GM12878 (cell line): Measurements from ENCODE around the gene ENO2. TPM values are rescaled to one million over a fixed set of nuclear protein-coding genes. Genes with fewer than 3 reads are reported as not detected.

Experiments
- HDGF ChIP-seq: fragments of 450-650 bp; IDR thresholded peaks from 2 replicates; pipeline ENCODE4 v1.6.1; 2016; ENCODE audit warnings: antibody characterized with exemption
- PAX8 ChIP-seq: fragments of 450-650 bp; IDR thresholded peaks from 2 replicates; pipeline ENCODE4 v1.6.1; 2017; ENCODE audit warnings: mild to moderate bottlenecking, moderate library complexity
- RB1 ChIP-seq: fragments of 450-650 bp; formaldehyde crosslinking; IDR thresholded peaks from 2 replicates; pipeline ENCODE4 v1.6.1; 2017; ENCODE audit warnings: mild to moderate bottlenecking, borderline replicate concordance
- TCF3 ChIP-seq: IDR thresholded peaks from 2 replicates; pipeline ENCODE4 v1.6.1; 2012; ENCODE audit warnings: low read depth, mild to moderate bottlenecking, low read length, borderline replicate concordance; ENCODE audit not compliant: insufficient read depth
- ZBTB40 ChIP-seq: fragments of 450-650 bp; IDR thresholded peaks from 2 replicates; pipeline ENCODE4 v1.6.1; 2016; ENCODE audit warnings: mild to moderate bottlenecking, moderate library complexity, borderline replicate concordance
- polyA plus RNA-seq, 11 experiments: library from polyadenylated mRNA; depleted of rRNA in 4 of 11; unstranded in 6 of 11; stranded (reverse) in 5 of 11; fragments of >200 nt; fragmentation: Nextera tagmentation in 4 of 11; fragmentation: Illumina TruSeq in 1 of 11; extraction: Ambion mirVana in 4 of 11; extraction: Trizol in 1 of 11; gene quantifications; 1 replicate in 1 of 11; 2 replicates in 10 of 11; pipeline versions ENCODE4 v1.2.1 to v1.2.3, GENCODE V29; 2011 to 2016; ENCODE audit warnings: inconsistent platforms in 2 of 11, missing spikeins in 2 of 11, low read depth in 1 of 11
- total RNA-seq, 4 experiments: library from RNA; depleted of rRNA in 3 of 4; stranded (reverse); fragments of >200 nt in 3 of 4; fragmentation: Illumina TruSeq in 1 of 4; extraction: Trizol in 1 of 4; gene quantifications; 2 replicates each; pipeline versions ENCODE4 v1.2.1 to v1.2.3, GENCODE V29; 2013 to 2021

The ENO2 gene
- total and polyA plus RNA-seq, 10 of the 15 experiments (the other 5 are each of a cell fraction or from before 2014, with no cell fraction given): 24.8 to 196 (median 43.1) TPM

GRCh38 chr12:6868211-6869048 is 46.0 kb upstream of the ENO2 start (continued):
- TF ChIP-seq ZBTB40 (peak; percentile 42), RB1 (no peak), TCF3 (no peak), PAX8 (no peak), HDGF (0 out of 2 replicates have a peak, but pooled peaks have one; percentile 61)
